Fibroblast of the aortic adventitia (primary cell): ENCODE data around the gene RNASE7. TPM values are rescaled to one million over a fixed set of nuclear protein-coding genes. Genes with fewer than 3 reads are reported as not detected.
A peak's percentile ranks its signal among the peaks of the same experiment; 100 is the strongest.

Source experiments
- DNase-seq: peaks from one replicate; pipeline ENCODE4 v3.0.0-alpha.2; 2010; ENCODE audit warnings: low read depth
- H3K4me3 ChIP-seq: 2 replicates; pipeline ENCODE4 v1.5.1; 2011; ENCODE audit warnings: low read depth, mild to moderate bottlenecking, control low read depth, low read length, moderate library complexity
- CTCF ChIP-seq: IDR thresholded peaks from 2 replicates; pipeline ENCODE4 v1.5.1; 2011; ENCODE audit warnings: mild to moderate bottlenecking, low read length, control low read depth, inconsistent platforms; ENCODE audit not compliant: insufficient read depth
- total RNA-seq: library from RNA; depleted of rRNA; stranded (reverse); fragments of >200 nt; gene quantifications from 2 replicates; pipeline ENCODE4 v1.2.3, GENCODE V29; 2012; ENCODE audit warnings: low replicate concordance

RNASE7 gene
- total RNA-seq, 1 donor, result not detected

GRCh38 chr14:21043387-21043973 lies 1.3 kb downstream of the RNASE7 start:
- no peak for TF ChIP-seq CTCF

DNA sequence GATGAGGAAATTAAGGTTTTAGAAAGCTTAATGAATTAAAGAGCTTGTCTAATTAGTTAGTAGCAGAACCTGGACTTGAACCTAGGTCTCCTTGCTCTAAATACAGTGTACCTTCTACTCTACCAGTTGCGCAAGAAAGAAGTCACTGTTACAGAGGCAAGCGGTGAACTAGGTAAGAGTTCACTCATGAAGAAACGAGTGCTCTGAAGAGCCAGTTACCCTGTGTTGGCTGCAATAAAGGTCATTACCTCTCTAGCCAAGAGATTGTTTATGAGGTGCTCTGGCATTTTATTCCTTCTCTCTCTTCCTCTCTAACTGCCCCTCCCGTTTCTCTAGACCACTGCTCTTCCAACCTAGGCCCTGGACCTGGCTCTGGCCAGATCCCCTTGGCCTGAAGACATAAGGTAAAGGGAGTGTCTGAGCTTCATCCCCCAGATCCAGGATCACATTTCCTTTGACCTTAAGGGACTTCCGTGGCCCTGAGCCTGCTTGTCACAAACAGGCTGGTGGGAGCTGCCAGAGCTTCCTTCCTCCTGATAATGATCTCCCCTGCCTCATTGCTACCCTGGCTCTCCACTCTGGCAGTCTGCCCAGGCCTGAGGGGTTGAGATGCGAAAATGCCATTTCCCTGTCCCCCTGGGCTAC lies 1.9 kb downstream of the RNASE7 start:
- DNase-seq, result no peak
- no peak overlapping the region for H3K4me3 ChIP-seq
- TF ChIP-seq CTCF, result no peak

More at GRCh38 chr14:21043387-21043973, 1.3 kb downstream of the RNASE7 start:
- H3K4me3 ChIP-seq, result no peak overlapping the region
- DNase-seq, result no peak

GRCh38 chr14:21047378-21047781 lies 5.2 kb downstream of the RNASE7 start:
- peak; percentile 92 for DNase-seq
- no peak for TF ChIP-seq CTCF
- H3K4me3 ChIP-seq, result no peak overlapping the region

DNA sequence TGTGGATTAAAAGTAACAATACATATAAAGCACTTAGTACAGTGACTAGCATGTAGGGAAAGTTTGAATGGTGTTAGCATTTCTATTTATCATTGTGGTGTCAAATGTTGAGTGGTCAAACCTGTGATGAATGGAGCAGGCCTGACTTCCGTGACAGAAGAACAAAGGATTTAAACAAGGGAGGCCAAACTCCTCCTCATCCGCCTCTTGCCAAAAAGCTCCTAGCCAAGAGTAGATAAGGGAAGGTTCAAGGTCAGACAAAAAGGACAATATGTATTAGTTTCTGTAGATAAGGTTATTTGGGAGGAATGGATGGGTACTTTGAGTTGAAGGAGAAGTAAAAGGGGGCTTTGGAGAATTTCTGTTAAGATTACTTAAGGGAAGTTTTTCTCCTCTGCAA lies 6.5 kb downstream of the RNASE7 start:
- no peak overlapping the region for H3K4me3 ChIP-seq
- peak; percentile 59 for DNase-seq
- no peak for TF ChIP-seq CTCF

DNA sequence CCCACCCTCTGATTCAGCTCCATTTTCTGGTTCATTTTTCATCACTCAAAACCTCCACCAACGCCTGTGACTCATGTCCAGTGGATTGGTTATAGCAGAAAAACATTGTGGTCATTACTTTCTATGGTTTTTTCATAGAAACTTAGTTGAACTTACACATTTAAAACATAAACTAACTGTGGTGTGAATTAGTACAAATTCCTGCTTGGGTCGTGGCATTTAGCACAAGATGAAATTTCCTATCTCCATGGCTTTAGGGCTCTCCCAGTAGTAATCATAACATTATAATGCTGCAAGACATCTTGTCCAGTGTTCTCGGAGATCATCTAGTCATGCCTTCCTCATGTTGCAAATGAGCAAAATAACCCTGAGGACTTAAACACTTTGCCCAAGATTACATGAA lies 7.1 kb downstream of the RNASE7 start:
- no peak overlapping the region for H3K4me3 ChIP-seq
- peak; percentile 62 for DNase-seq

DNA sequence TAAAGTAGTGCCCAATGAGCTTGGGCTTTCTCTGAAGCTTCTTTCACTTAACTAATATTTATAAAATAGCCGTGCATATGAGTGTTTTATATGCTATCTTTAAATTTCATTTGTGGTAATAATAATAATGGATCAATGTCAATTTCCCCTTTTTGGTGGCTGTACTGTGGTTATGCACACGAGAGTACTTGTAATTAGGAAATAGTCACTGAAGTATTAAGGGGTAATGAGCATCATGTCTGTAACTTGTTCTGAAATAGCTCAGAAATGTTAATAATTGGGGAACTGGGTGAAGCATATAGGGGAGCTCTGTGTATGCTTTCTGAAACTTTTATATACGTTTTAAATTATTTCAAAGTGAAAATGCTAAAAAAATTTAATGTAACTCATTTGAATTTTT lies 8.4 kb downstream of the RNASE7 start:
- no peak for TF ChIP-seq CTCF
- no peak overlapping the region for H3K4me3 ChIP-seq
- DNase-seq, result no peak

More for the DNA sequence above, 7.1 kb downstream of the RNASE7 start:
- TF ChIP-seq CTCF, result no peak
